Right lobe of liver (tissue), 4 donors: ENCODE results near the gene TBRG1.

ENCODE experiments used
- POLR2A ChIP-seq: fragments of 450-650 bp; IDR thresholded peaks from one replicate; pipeline ENCODE4 v1.6.1; 2017; ENCODE audit warnings: antibody characterized with exemption, mild to moderate bottlenecking
- TF ChIP-seq, protein P1 (sequence below), 4 donors: fragments of 200-600 bp in 3 of 4; fragments of 450-650 bp in 1 of 4; IDR thresholded peaks; one replicate each; pipeline versions ENCODE4 v1.5.1 to v1.8.0; 2016 to 2022; ENCODE audit warnings: antibody characterized with exemption in 4 of 4, mild to moderate bottlenecking in 2 of 4
- donor health status: DM: no; HTN: no; CAD: no.
- donor health status: DM: no; HTN: no; CAD: no.
- donor health status: DM: no; HTN: yes; CAD: no.

DNA sequence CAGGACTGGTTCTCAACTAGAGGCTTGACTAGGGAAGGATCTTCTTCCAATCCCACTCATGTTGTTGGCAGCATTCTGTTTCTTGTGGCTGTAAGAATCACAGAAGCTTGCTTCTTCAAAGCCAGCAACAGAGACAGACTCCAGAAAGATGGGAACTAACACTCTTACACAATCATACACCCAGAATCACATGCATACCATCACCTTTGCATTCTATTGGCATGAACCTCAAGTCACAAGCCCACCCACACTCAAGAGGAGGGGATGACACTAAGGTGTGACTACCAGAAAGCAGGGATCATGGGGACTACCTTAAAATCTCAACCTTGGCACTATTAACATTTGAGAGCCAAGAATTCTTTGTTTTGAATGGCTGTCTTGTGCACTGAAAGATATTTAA lies 25.0 kb upstream of the TBRG1 start:
- TF ChIP-seq, protein P1, sequence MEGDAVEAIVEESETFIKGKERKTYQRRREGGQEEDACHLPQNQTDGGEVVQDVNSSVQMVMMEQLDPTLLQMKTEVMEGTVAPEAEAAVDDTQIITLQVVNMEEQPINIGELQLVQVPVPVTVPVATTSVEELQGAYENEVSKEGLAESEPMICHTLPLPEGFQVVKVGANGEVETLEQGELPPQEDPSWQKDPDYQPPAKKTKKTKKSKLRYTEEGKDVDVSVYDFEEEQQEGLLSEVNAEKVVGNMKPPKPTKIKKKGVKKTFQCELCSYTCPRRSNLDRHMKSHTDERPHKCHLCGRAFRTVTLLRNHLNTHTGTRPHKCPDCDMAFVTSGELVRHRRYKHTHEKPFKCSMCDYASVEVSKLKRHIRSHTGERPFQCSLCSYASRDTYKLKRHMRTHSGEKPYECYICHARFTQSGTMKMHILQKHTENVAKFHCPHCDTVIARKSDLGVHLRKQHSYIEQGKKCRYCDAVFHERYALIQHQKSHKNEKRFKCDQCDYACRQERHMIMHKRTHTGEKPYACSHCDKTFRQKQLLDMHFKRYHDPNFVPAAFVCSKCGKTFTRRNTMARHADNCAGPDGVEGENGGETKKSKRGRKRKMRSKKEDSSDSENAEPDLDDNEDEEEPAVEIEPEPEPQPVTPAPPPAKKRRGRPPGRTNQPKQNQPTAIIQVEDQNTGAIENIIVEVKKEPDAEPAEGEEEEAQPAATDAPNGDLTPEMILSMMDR (IDR thresholded peaks at IDR 0.05) = no peak
- no peak for TF ChIP-seq POLR2A
